Skeletal muscle tissue (tissue), 4 donors: ENCODE data around the gene GALNT18. TPM values are rescaled to one million over a fixed set of nuclear protein-coding genes. Genes with fewer than 3 reads are reported as not detected.

Experiments
- H3K27ac ChIP-seq: one replicate; pipeline ENCODE4 v1.7.0; 2013; ENCODE audit warnings: mild to moderate bottlenecking, low read depth, low read length, inconsistent platforms
- H3K27me3 ChIP-seq, 3 donors: one replicate each; pipeline ENCODE4 v1.7.0; 2013; ENCODE audit warnings: low read length in 3 of 3; ENCODE audit not compliant: control insufficient read depth in 3 of 3, insufficient read depth in 3 of 3
- H3K36me3 ChIP-seq, 3 donors: one replicate each; pipeline ENCODE4 v1.7.0; 2013; ENCODE audit warnings: low read length in 3 of 3; ENCODE audit not compliant: control insufficient read depth in 3 of 3, insufficient read depth in 3 of 3
- H3K4me1 ChIP-seq, 3 donors: one replicate each; pipeline ENCODE4 v1.7.0; 2013; ENCODE audit warnings: low read length in 3 of 3, mild to moderate bottlenecking in 3 of 3; ENCODE audit not compliant: control insufficient read depth in 3 of 3, insufficient read depth in 3 of 3
- H3K4me3 ChIP-seq, 3 donors: one replicate each; pipeline ENCODE4 v1.7.0; 2013; ENCODE audit warnings: low read length in 3 of 3
- H3K9ac ChIP-seq, 3 donors: one replicate each; pipeline ENCODE4 v1.7.0; 2013; ENCODE audit warnings: low read length in 3 of 3, mild to moderate bottlenecking in 3 of 3, moderate library complexity in 2 of 3, low read depth in 1 of 3
- H3K9me3 ChIP-seq, 3 donors: one replicate each; pipeline ENCODE4 v1.7.0; 2013; ENCODE audit warnings: low read length in 3 of 3; ENCODE audit not compliant: control insufficient read depth in 3 of 3
- total RNA-seq: library from RNA; depleted of rRNA; stranded (reverse); fragments of >200 nt; gene quantifications from one replicate; pipeline ENCODE4 v1.2.3, GENCODE V29; 2014
- donor health status: Osteomylitis.

Gene GALNT18
- total RNA-seq, 1 donor from 2014 or later, result 9.4 TPM

DNA sequence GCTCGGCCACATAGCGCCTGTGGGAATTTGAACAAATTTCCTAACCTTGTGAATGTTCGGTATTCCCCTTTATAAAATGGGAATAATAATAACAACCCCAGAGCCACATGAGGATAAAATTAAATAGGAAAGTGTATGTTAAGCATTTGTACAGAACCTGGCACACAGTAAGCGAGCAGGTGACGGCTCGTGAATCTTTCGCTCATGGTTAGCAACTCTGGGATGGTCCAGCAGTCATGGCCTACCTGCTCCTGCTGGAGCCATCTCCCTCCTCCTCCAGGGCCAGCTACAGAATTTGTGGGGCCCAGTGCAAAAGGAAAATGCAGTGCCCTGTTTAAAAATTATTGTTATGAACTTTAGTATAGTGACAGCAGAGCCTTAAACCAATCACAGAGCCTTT lies 180.3 kb downstream of the GALNT18 start:
- H3K36me3 ChIP-seq, result no peaks in the 10 kb centered on the region

GRCh38 chr11:11441091-11441490 lies 180.7 kb downstream of the GALNT18 start:
- peaks cover 2 to 12% (median 11%) of the 10 kb centered on the region in 3 donors for H3K4me1 ChIP-seq
- no peak overlapping the region for H3K9ac ChIP-seq
- H3K36me3 ChIP-seq, result no peaks in the 10 kb centered on the region
- no peaks in the 10 kb centered on the region for H3K27me3 ChIP-seq
- no peak overlapping the region for H3K27ac ChIP-seq
- H3K9me3 ChIP-seq, result no peaks in the 10 kb centered on the region
- no peak overlapping the region for H3K4me3 ChIP-seq

More for the DNA sequence above, 180.3 kb downstream of the GALNT18 start:
- H3K9ac ChIP-seq, result no peak overlapping the region
- peaks cover 2 to 12% (median 11%) of the 10 kb centered on the region in 3 donors for H3K4me1 ChIP-seq
- H3K27ac ChIP-seq, result no peak overlapping the region
- H3K27me3 ChIP-seq, result no peaks in the 10 kb centered on the region
- H3K4me3 ChIP-seq, result no peak overlapping the region
- no peaks in the 10 kb centered on the region for H3K9me3 ChIP-seq

GRCh38 chr11:11440144-11440543 lies 181.7 kb downstream of the GALNT18 start:
- no peak overlapping the region for H3K27ac ChIP-seq
- H3K9ac ChIP-seq, result no peak overlapping the region
- H3K9me3 ChIP-seq, result no peaks in the 10 kb centered on the region
- no peak overlapping the region for H3K4me3 ChIP-seq
- no peaks in the 10 kb centered on the region for H3K27me3 ChIP-seq
- H3K4me1 ChIP-seq, result peaks cover 2 to 12% (median 11%) of the 10 kb centered on the region in 3 donors
- no peaks in the 10 kb centered on the region for H3K36me3 ChIP-seq

GRCh38 chr11:11439591-11439990 lies 182.2 kb downstream of the GALNT18 start:
- no peak overlapping the region for H3K9ac ChIP-seq
- no peaks in the 10 kb centered on the region for H3K9me3 ChIP-seq
- H3K27ac ChIP-seq, result no peak overlapping the region
- peaks cover 2 to 7% (median 6%) of the 10 kb centered on the region in 3 donors for H3K4me1 ChIP-seq
- H3K4me3 ChIP-seq, result no peak overlapping the region
- no peaks in the 10 kb centered on the region for H3K27me3 ChIP-seq
- H3K36me3 ChIP-seq, result no peaks in the 10 kb centered on the region

GRCh38 chr11:11436715-11437313 lies 185.0 kb downstream of the GALNT18 start:
- peaks cover 0 to 2% (median 0%) of the 10 kb centered on the region in 3 donors for H3K4me1 ChIP-seq
- no peaks in the 10 kb centered on the region for H3K27me3 ChIP-seq
- H3K4me3 ChIP-seq, result no peak overlapping the region
- H3K9ac ChIP-seq, result no peak overlapping the region
- peaks cover 0 to 2% (median 0%) of the 10 kb centered on the region in 3 donors for H3K36me3 ChIP-seq
- H3K9me3 ChIP-seq, result no peaks in the 10 kb centered on the region
- no peak overlapping the region for H3K27ac ChIP-seq

DNA sequence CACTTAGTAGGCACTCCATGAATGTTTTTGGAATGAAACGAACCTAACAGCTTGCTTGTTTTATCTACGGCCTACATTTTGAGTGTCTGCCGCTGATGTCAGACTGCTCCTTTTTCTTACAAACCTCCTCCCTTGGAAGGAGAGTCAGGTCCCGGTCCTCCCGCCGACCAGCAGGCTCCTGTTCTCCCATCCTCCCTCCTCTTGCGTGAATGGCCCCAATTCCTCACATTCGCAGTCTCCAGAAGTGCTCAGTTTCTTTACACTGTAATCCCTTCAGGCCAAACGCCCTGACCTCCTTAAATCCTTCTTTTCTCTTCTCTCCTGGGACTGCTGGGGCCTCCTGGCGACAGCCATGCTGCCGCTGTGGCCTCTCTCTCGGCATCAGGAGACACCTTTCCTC lies 186.2 kb downstream of the GALNT18 start:
- H3K27ac ChIP-seq, result no peak overlapping the region
- H3K36me3 ChIP-seq, result peaks cover 0 to 2% (median 0%) of the 10 kb centered on the region in 3 donors
- no peaks in the 10 kb centered on the region for H3K27me3 ChIP-seq
- no peak overlapping the region for H3K4me3 ChIP-seq
- no peaks in the 10 kb centered on the region for H3K9me3 ChIP-seq
- H3K9ac ChIP-seq, result no peak overlapping the region
- H3K4me1 ChIP-seq, result peaks cover 0 to 2% (median 0%) of the 10 kb centered on the region in 3 donors

- no peaks in the 10 kb centered on the region for H3K9me3 ChIP-seq
- no peak overlapping the region for H3K4me3 ChIP-seq
- H3K4me1 ChIP-seq, result peaks cover 0 to 2% (median 0%) of the 10 kb centered on the region in 3 donors
- no peak overlapping the region for H3K27ac ChIP-seq
- H3K9ac ChIP-seq, result no peak overlapping the region
- H3K36me3 ChIP-seq, result peaks cover 0 to 2% (median 0%) of the 10 kb centered on the region in 3 donors
- H3K27me3 ChIP-seq, result no peaks in the 10 kb centered on the region
These were observed 187.8 kb downstream of the GALNT18 start for GRCh38 chr11:11433960-11434359.

GRCh38 chr11:11432621-11433319 lies 189.0 kb downstream of the GALNT18 start:
- Histone ChIP-seq H3K4me1 (peaks cover 6 to 10% (median 7%) of the 10 kb centered on the region in 3 donors), H3K4me3 (no peak overlapping the region), H3K9me3 (no peaks in the 10 kb centered on the region), H3K9ac (no peak overlapping the region), H3K27ac (no peak overlapping the region), H3K27me3 (no peaks in the 10 kb centered on the region), H3K36me3 (peaks cover 0 to 2% (median 0%) of the 10 kb centered on the region in 3 donors)

DNA sequence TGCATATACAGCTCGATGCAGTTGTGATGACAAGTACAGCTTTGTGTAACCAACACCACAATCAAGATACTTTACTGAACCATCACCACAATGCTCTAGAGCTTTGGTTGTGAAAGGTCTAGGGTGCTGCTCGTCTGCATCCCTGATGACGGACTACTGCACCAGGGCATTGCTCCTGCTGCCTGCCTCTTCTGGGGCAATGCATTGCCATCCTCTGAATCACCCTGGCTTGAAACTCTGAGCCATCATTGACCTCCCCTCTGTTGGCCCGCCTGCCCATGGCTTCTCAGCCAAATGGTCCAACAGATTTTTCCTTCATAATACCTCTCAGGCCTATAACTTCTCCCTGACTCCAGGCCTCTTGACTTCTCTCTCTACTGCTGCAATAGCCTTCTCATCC lies 191.4 kb downstream of the GALNT18 start:
- no peaks in the 10 kb centered on the region for H3K9me3 ChIP-seq
- peaks cover 15 to 25% (median 24%) of the 10 kb centered on the region in 3 donors for H3K4me1 ChIP-seq
- peaks cover 0 to 2% (median 0%) of the 10 kb centered on the region in 3 donors for H3K36me3 ChIP-seq
- H3K27ac ChIP-seq, result no peak overlapping the region
- H3K27me3 ChIP-seq, result no peaks in the 10 kb centered on the region
- no peak overlapping the region for H3K9ac ChIP-seq
- H3K4me3 ChIP-seq, result no peak overlapping the region

GRCh38 chr11:11428714-11429113 lies 193.1 kb downstream of the GALNT18 start:
- no peak overlapping the region for H3K9ac ChIP-seq
- H3K4me1 ChIP-seq, result peaks cover 15 to 25% (median 24%) of the 10 kb centered on the region in 3 donors
- no peaks in the 10 kb centered on the region for H3K9me3 ChIP-seq
- H3K4me3 ChIP-seq, result no peak overlapping the region
- no peak overlapping the region for H3K27ac ChIP-seq
- peaks cover 0 to 2% (median 0%) of the 10 kb centered on the region in 3 donors for H3K36me3 ChIP-seq
- no peaks in the 10 kb centered on the region for H3K27me3 ChIP-seq
